ENCODE measurements around the gene TNFSF4.

- TF ChIP-seq POLR2A (IDR thresholded peaks at IDR 0.05; ENCODE audit: low read length): no peak
- no peak for TF ChIP-seq GATA1 (IDR thresholded peaks at IDR 0.05; ENCODE audit: low read depth, low read length)
Observed at GRCh38 chr1:173206816-173207568, at the start of gene TNFSF4.
